ENCODE results near the gene CACNA1H.
"Not testable (repeated sequence)": the region's sequence is repeated elsewhere in the genome, so short reads cannot be mapped to it uniquely, and the experiment has no call there.

The CACNA1H gene

DNA sequence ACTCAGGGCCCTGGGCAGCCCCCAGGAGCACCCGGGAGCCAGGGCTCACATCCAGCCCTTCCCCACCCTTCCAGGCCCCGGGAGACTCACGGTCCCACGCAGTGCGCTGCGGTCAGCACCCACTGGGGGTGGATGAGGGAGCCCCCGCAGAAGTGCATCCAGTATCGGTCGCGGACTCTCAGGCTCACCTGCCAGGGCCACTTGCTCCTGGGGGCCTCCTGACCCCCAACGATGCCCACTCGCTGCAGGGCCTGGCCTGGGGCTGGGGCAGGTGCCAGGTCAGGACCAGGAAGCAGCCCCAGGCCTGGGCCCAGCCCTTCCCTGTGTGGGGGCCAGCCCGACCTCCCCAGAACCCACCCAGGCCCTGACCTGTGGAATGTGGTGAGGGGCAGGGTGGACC, 76.6 kb downstream of the CACNA1H start:
- not testable (repeated sequence) for DNase-seq

GRCh38 chr16:1230084-1230470, 77.2 kb downstream of the CACNA1H start, which contains the start of gene TPSB2:
Gene TPSB2 (minus strand): TSS chr16:1230184. CDS start chr16:1229951, 233 bp downstream.
- DNase-seq = not testable (repeated sequence)

DNA sequence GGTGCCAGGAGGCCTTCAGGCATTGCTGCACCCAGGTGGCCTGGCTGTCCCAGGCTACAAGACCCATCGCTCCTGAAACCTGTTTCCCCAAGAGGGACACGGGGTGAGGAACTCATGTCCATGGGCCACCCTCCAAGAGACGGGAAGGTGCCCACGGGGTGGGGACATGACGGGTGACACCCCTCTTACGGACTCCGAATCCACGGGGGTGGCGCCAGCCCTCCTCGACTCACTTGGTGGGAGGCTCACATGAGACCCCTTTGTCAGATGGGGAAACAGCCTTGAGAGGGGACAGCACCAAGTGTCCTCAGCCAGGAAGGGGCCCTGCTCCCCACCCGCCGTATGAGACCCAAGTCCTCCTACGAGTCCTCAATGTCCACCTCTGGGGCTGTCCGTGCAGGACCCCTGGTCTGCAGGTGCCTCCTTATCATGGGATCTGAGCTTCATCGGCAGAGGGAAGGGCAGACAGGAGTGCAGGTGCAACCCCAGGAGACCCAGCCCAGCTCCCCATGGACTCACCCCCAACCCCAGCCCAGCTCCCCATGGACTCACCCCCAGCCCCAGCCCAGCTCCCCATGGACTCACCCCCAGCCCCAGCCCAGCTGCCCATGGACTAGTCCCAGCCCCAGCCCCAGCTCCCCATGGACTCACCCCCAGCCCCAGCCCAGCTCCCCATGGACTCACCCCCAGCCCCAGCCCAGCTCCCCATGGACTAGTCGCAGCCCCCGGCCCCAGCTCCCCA, 77.7 kb downstream of the CACNA1H start:
- not testable (repeated sequence) for DNase-seq

DNA sequence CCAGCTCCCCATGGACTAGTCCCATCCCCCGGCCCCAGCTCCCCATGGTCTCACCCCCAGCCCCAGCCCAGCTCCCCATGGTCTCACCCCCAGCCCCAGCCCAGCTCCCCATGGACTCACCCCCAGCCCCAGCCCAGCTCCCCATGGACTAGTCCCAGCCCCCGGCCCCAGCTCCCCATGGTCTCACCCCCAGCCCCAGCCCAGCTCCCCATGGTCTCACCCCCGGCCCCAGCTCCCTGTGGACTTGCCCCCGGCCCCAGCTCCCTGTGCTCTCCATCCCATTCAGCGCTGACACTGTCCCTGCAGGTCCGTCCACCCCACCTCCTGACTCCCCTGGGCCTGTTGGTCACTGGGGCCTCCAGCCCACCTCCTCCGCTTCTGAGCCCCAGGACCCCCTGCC, 78.4 kb downstream of the CACNA1H start:
- not testable (repeated sequence) for DNase-seq

GRCh38 chr16:1232049-1232748, 79.3 kb downstream of the CACNA1H start:
- not testable (repeated sequence) for DNase-seq

- DNase-seq = not testable (repeated sequence)
Observed at GRCh38 chr16:1236659-1237058, 83.8 kb downstream of the CACNA1H start.

- no peak for DNase-seq
Observed at GRCh38 chr16:1237990-1238389, 85.1 kb downstream of the CACNA1H start.

DNA sequence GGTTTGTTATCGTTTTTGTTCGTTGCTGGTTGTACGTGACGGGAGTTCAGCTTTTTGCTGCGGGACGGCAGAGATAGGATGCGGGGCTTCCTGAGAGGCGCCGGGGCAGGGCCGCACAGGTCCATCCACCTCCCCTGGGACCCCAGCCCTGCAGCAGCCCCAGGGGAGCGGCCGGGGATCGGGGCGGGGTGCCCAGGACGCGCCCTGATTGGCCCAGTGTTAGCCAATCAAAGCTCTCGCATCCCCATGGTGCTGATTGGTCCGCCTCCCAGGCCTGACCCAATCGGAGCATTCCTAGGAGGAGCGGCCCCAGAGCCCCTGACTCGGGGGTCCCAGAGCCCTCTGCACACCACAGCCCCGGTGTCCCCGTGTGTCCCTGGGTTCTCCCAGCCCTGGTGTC, 86.0 kb downstream of the CACNA1H start:
- not testable (repeated sequence) for DNase-seq

- DNase-seq = not testable (repeated sequence)
Observed at GRCh38 chr16:1239575-1239974, 86.7 kb downstream of the CACNA1H start.

DNA sequence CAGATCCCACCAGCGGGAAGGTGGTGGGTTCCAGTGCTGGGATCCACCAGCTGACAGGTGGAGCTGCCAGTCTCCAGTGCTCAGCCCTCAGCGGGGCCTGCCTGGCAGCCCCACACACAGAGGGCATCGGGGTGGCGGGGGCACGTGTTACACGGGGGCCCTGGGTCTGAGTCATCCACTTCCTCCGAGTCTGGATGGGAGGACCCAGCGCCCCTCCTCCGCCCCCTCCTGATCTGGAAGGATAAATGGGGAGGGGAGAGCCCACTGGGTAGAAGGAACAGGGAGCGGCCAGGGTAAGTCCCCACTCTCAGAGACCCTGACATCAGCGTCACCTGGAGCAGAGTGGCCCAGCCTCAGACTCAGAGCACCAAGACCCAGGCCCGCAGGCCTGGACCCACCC, 87.5 kb downstream of the CACNA1H start, which contains the start of gene TPSAB1:
Gene TPSAB1 (plus strand): TSS at position 270 of the 400 bp plus-strand sequence. CDS start 234 bp downstream, outside the sequence.
- DNase-seq = not testable (repeated sequence)

DNA sequence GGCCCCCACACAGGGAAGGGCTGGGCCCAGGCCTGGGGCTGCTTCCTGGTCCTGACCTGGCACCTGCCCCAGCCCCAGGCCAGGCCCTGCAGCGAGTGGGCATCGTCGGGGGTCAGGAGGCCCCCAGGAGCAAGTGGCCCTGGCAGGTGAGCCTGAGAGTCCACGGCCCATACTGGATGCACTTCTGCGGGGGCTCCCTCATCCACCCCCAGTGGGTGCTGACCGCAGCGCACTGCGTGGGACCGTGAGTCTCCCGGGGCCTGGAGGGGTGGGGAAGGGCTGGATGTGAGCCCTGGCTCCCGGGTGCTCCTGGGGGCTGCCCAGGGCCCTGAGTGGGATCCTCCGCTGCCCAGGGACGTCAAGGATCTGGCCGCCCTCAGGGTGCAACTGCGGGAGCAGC, 88.2 kb downstream of the CACNA1H start:
- DNase-seq = not testable (repeated sequence)

DNA sequence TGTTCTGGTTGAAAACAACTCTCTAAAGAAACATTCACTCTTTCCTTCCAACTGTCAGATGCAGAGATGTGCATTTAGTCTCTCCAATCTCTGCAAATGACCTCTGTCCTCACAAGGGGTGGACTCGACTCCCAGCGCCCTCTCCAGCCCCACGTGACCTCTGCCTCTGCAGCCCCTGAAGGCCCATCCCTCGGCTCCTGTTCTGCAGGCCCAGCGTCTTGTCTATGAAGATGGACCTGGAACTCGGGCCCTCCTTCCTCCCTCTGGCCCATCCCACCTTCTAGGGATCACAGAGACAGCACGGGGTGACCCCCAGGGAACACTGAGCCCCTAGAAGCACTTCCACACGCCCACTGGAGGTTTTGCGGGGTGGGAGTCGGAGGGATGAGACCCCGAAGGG, 90.5 kb downstream of the CACNA1H start:
- DNase-seq = not testable (repeated sequence)

GRCh38 chr16:1243907-1244850, 91.3 kb downstream of the CACNA1H start:
- not testable (repeated sequence) for DNase-seq

- no peak for DNase-seq
Observed at GRCh38 chr16:1244881-1245280, 92.0 kb downstream of the CACNA1H start.

GRCh38 chr16:1245452-1246020, 92.6 kb downstream of the CACNA1H start:
- no peak for DNase-seq

DNA sequence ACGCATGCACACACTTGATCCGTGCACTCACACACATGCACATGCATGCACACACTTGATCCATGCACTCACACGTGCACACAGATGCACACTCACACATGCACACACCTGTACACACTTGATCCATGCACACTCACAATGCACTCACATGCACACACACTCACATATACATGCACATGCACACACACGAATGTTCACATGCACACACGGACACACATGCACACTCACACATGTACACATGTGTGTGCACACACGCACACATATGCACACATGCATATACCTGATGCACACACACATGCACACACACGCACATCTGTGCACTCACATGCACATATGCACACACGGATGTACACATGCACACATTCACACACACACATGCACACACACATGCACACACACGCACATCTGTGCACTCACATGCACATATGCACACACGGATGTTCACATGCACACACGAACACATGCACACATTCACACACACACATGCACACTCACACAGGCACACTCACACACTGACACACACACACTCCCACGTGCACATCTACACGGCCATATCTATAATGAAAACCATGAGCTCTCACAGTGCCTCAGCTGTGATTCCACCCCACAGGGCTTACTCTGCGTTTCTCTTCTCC, 95.1 kb downstream of the CACNA1H start:
- not testable (repeated sequence) for DNase-seq

- DNase-seq = not testable (repeated sequence)
Observed at GRCh38 chr16:1249031-1249755, 96.3 kb downstream of the CACNA1H start.

- DNase-seq = not testable (repeated sequence)
Observed at GRCh38 chr16:1253701-1254364, 100.9 kb downstream of the CACNA1H start.

- not testable (repeated sequence) for DNase-seq
Observed at GRCh38 chr16:1254821-1255220, 101.9 kb downstream of the CACNA1H start.

Measured in fibroblast of skin of abdomen (primary cell).